Femur (tissue), 1 donor: ENCODE results near the gene FBLIM1.

Experiments used
- DNase-seq: peaks from one replicate; pipeline ENCODE4 v3.0.0-alpha.2; 2017

Gene FBLIM1

GRCh38 chr1:15731735-15732685 is 26.6 kb upstream of the FBLIM1 start:
- DNase-seq: no peak

GRCh38 chr1:15732686-15733081 is 25.9 kb upstream of the FBLIM1 start:
- DNase-seq: no peak

- DNase-seq: no peak
Measured at GRCh38 chr1:15733218-15733725, 25.3 kb upstream of the FBLIM1 start.

GRCh38 chr1:15733726-15734226 is 24.8 kb upstream of the FBLIM1 start:
- DNase-seq: no peak

DNA sequence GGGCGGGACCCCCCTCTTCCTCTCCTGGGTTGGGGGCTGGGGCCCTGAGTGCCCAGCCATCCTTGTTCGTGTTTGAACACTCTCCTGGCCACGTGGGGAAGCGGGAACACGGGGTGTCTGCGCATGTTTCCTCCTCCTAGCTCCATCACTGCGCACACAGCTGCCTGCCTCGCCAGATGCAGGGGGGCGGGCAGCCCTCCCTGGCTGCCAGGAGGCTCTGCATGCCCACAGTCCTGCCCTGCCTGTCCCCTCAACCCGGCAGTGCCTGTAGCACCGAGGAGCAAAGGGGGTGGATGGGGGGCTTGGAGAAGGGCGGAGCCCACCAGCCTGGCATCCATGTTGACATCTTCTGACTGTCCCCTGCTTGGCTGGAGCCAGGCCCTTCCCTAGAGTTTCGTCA is 24.3 kb upstream of the FBLIM1 start:
- DNase-seq: no peak

DNA sequence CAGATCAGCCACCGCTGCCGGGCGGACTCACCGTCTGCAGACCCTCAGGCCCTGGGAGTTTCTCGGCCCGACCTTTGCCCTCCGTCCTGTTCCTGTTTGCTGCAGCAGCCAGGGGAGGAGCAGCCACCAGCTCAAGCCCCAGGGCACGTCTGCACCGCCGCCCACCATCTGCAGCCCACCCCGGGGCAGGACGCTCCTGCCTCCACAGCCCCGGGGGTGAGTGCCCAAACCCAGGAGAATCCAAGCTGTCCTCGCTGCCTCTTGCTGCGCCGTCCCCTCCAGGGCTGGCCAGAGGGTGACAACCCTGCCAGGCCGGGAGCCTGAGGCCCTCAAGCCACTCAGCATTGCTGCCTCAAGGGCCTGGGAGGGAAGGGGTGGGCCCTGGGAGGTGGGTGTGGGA is 23.7 kb upstream of the FBLIM1 start:
- no peak for DNase-seq

GRCh38 chr1:15735304-15736037 is 23.1 kb upstream of the FBLIM1 start:
- no peak for DNase-seq

DNA sequence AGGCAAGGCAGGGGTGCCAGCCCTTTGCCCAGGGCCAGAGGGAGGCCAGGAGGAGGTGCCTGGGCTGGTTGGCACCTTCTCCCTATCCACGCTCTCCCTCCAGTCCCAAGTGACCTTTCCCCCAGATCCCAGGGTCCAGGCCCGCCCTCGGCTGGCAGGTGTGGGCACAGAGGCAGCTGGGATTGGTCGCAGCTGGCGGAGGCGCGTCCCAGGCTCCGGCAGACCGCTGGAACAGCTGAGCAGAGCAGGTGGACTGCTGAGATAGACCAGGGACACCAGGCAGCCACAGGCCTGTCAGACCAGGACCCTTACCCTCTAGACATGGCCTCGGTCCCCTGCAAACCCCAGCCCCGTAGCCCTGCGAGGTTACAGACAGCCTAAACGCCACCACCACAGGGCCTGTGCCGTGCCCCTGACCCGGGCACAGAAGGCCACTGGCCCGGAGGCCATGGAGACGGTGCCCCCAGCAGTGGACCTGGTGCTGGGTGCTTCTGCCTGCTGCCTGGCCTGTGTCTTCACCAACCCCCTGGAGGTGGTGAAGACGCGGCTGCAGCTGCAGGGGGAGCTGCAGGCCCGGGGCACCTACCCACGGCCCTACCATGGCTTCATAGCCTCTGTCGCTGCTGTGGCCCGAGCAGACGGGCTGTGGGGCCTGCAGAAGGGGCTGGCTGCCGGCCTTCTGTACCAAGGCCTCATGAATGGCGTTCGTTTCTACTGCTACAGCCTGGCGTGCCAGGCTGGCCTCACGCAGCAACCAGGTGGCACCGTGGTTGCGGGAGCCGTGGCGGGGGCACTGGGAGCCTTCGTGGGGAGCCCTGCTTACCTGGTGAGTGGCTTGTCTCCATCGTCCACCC is 22.3 kb upstream of the FBLIM1 start, which contains the start of gene SLC25A34:
TSS of gene SLC25A34 (plus strand) at position 221 of the 854 bp plus-strand sequence. CDS start at position 449, 228 bp downstream.
- DNase-seq: peak; percentile 80

GRCh38 chr1:15736892-15737261 is 21.7 kb upstream of the FBLIM1 start:
- no peak for DNase-seq

DNA sequence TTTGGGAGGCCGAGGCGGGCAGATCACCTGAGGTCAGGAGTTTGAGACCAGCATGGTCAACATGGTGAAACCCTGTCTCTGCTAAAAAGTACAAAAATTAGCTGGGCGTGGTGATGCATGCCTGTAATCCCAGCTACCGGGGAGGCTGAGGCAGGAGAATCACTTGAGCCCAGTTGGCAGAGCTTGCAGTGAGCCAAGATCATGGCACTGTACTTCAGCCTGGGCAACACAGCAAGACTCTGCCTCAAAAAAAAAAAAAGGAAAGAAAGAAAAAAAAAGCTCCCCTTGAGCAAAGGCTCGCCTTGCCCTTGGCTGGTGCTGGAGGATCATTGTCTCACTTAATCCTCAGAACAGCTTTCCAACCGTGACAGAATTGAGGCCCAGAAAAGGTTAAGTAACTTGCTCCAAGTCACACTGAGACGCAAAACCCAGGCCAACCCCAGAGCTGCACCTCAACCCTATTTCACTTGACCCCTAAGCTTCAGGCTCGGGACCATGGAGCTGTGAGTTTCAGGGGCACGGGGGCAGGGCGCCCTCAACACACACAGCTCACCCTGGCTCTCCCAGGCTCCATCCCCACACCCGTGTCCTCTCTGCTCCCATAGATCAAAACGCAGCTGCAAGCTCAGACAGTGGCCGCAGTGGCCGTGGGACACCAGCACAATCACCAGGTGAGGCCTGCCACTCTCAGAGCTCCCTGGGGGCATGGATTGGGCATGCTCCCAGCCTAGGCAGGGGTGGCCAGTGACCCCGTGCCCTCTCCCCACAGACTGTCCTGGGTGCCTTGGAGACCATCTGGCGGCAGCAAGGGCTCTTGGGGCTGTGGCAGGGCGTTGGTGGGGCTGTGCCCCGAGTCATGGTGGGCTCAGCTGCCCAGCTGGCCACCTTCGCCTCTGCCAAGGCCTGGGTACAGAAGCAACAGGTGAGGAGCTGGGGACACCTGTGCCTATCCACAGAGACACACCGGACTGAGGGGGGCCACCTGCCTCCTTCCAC is 21.0 kb upstream of the FBLIM1 start:
- DNase-seq: no peak

- DNase-seq: no peak
Measured at GRCh38 chr1:15738416-15739113, 20.0 kb upstream of the FBLIM1 start.

DNA sequence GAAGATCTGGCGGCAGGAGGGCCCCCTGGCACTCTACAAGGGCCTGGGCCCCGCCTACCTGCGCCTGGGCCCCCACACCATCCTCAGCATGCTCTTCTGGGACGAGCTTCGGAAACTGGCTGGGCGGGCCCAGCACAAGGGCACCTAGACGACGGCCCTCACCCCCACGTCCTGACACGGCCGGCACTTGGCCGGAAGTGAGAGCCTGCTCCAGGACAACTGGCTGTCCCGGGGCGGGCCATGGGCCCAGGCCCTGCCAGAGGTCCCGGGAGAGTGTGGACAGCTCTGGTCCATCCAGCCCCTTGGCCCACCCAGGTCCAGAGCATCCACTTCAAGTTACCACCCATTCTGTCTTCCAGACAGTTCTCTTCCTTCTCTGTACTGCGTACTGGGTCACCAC is 19.3 kb upstream of the FBLIM1 start:
- DNase-seq: no peak

DNA sequence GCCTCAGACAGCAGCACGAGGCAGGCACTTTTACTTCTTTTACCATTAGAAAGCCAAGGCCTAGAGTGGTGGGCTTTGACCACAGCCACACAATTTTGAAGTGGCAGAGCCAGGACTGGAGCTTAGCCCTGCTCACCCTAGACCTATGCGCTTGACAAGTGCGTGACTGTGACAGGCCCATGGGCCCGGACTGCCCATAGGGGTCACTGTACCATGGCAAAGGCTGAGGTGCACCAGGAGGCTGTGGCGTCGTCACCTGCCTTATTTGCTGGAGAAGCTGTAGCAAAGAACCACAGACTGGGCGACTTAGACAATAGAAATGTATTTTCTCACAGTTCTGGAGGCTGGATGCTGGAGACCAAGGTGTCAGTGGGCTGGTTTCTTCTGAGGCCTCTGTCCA is 18.9 kb upstream of the FBLIM1 start:
- no peak for DNase-seq

- peak; percentile 79 for DNase-seq
Measured at GRCh38 chr1:15740924-15741850, 17.4 kb upstream of the FBLIM1 start.

DNA sequence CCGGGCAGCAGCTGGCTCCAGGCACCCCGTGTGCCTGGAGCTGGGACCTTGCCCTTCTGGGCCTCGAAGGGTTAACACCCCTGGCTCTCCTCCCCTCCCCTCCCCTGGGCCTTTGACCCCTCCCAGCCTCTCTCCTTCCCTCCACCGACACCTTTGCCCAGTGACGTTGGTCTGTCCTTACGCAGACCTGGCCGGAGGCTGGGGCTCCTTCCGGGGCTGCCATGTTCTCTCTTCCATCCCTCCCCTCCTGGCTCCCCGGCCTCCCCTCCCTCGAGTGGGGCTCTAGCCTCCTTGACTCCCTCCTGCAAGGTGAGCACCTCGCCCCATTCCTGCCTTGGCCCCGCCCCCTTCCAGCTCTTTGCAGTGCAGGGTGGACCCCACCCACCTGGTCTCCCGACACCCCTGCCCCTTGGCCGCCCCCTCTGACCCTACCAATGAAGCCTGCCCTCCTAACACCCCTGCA is 16.2 kb upstream of the FBLIM1 start, which contains the start of gene TMEM82:
TSS of gene TMEM82 (plus strand) at position 161 of the 463 bp plus-strand sequence. CDS start at position 222, 61 bp downstream.
- no peak for DNase-seq

DNA sequence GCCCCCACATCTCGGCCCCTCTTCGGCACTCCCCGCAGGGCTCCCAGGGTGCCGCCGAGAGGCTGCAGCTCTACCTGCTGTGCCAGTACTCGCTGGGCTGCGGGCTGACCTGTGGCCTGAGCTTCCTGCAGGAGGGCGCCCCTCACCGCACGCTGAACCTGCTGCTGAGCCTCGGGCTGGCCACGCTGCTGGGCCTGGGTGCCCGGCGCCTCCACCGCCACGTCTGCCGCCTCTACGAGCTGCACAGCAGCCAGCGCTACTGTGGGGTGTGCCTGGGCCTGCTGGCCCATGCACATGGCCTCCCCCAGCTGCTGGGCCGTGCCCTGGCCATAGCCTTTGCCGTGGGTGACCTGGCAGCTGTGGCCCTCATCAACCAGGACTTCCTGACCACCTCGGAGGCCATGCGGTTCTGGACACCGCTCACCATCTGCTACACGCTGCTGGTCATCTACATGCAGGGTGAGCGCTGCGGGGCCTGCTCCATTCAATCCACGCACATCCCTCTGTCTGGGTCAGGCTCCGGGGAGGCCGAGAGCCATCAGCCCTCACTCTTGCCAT is 14.4 kb upstream of the FBLIM1 start:
- DNase-seq: no peak

GRCh38 chr1:15747378-15747777 is 11.2 kb upstream of the FBLIM1 start:
- DNase-seq: no peak

GRCh38 chr1:15748264-15748663 is 10.3 kb upstream of the FBLIM1 start:
- DNase-seq: no peak
